GM18909 (cell line): ENCODE measurements around the gene CCDC146.
A peak's percentile ranks its signal among the peaks of the same experiment; 100 is the strongest.
"Not testable (repeated sequence)": the region's sequence is repeated elsewhere in the genome, so short reads cannot be mapped to it uniquely, and the experiment has no call there.

Experiments
- ATAC-seq: cut with Tn5 transposase; IDR thresholded peaks from one replicate; pipeline ENCODE4 v1.9.1; 2021; ENCODE audit warnings: mild to moderate bottlenecking; ENCODE audit not compliant: unreplicated experiment, poor library complexity

CCDC146 gene

GRCh38 chr7:77131781-77132180 is 9.4 kb downstream of the CCDC146 start:
- not testable (repeated sequence) for ATAC-seq

- not testable (repeated sequence) for ATAC-seq
Measured at GRCh38 chr7:77138668-77139067, 16.3 kb downstream of the CCDC146 start.

DNA sequence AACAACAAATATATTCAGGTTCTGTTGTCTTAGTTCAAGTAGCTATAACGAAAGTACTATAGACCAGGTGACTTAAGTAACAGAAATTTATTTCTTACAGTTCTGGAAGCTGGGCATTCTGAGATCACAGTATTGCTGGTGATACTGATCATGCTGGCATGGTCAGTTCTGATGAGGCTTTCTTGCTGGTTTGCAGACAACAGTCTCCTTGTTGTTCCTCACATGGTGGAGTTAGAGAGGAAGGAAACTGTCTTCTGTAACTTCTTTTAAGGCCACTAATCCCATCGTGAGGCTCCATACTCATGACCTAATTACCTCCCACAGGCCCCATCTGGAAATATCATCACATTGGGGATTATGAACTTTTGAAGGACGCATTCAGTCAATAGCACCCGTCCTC is 17.9 kb downstream of the CCDC146 start:
- ATAC-seq = not testable (repeated sequence)

GRCh38 chr7:77152232-77152631 is 29.8 kb downstream of the CCDC146 start:
- ATAC-seq = not testable (repeated sequence)

- ATAC-seq = peak; percentile 56
Measured at GRCh38 chr7:77154917-77155464, 32.6 kb downstream of the CCDC146 start.

GRCh38 chr7:77155601-77156377 is 33.4 kb downstream of the CCDC146 start:
- not testable (repeated sequence) for ATAC-seq

DNA sequence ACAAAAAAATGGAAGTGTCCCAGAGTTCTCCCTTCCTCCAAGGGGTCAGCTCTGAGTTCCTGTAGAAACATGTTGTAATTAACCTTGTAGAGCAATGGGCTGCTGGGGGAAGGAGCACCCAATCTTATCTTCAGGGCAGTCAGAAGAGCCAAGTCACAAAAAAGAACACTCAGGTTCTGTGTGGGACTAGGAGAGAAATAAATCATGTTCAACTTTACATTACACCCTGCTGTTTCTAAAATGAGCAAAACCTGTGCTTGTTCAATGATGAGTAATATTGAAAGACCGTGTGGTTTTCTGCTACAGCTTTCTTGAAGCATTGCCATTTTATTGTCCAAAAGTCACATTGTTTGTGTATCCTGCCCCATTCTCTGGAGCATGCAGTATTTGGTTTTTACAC is 34.6 kb downstream of the CCDC146 start:
- ATAC-seq = peak; percentile 78

- peak; percentile 70 for ATAC-seq
Measured at GRCh38 chr7:77157446-77157845, 35.0 kb downstream of the CCDC146 start.

DNA sequence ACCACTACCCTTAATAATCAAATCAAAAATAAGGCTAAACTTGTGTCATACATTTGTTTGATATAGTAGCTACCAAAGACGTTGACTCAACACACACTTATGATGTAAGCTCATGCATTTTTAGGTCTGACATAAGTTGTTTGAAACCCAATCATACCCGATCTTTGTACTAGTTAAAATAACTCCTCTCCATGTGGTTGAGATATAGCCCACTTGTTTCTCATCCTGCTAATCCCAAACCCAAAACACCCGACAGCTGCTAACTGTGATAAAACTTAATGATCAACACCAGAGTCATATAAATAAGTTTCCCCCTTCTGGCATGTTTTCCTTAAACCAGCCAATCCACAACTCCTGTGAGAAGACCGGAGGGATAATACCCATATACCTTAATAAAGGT is 48.7 kb downstream of the CCDC146 start:
- ATAC-seq = not testable (repeated sequence)

DNA sequence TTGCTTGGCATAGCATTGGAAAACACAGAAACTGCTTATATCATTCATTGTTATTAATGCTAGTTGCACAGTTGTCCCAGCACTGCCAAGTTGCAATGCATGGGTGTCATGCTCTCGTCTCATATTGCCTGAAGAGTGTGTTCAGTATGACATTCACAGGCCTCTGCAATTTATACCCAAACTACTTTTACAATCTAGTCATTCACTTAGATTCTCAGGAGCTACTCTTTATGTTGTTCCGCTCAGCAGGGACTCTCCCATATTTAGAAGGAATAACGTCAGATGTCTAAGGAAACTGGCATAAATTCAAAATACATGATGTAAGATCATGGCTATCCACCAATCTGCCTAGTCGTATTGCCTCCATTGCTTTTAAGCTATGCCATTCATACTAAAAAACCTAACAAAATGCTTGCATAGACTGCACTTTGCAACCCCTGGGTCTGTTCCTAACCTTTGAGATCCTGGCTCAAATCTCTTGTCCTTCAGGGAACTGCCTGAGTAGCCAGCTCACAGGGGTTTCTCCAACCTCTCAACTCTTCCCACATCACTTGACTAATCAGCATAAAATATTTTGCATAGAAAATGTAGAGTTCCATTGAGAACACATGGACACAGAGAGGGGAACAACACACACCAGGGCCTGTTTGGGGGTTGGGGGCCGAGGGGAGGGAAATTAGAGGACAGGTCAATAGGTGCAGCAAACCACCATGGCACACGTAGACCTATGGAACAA is 50.2 kb downstream of the CCDC146 start:
- not testable (repeated sequence) for ATAC-seq

- not testable (repeated sequence) for ATAC-seq
Measured at GRCh38 chr7:77174418-77174817, 52.0 kb downstream of the CCDC146 start.

DNA sequence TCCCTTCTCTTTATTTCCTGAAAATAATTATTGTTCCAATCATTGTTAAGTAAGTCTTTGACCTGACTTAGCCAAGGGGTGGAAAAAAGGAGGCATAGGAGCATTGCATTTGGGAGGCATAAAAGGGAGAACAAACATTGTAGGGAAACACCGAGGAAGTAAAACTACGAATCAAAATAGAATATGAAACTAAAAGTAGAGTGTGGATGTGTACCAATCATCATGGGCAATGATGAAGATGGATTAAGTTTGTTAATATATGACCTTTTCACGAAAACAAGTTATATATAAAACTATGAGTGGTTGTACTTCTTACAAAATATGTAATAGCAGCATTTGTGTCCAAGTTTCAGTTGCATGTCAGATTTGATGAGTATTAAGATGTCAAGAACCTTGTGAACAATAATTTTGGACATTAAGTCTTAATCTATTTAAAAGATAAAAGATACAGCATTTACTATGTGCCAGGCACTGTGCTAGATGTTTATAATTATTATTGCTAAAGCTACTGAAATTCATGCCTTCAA is 52.9 kb downstream of the CCDC146 start:
- ATAC-seq = peak; percentile 85

DNA sequence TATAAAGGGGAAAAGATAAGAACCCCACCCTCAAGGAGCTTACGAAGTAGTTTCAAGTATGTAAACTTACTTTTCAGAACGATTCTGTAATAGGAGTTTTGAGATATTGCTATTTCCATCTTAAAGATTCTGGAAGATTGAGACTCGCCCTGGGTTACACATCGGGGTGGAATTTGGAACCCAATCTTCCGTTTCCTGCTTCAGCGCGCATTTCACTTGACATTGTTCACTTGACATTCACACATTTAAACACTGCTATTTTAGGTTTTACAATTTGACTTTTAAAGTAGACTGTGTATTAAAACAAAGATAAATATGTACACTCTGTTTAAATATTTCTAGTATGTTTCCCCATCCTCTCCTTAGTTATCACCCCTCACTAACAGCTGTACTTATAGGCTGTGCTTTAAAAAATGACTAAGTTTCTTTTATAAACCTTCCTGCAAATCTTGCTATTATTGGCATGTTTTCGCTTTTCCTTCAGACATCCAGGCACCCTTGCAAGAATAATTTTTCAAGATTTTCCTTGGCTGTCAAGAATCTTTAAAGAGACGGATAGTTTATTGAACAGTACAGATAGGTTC is 55.0 kb downstream of the CCDC146 start:
- not testable (repeated sequence) for ATAC-seq

GRCh38 chr7:77178024-77178423 is 55.6 kb downstream of the CCDC146 start:
- not testable (repeated sequence) for ATAC-seq

GRCh38 chr7:77181015-77181595 is 58.7 kb downstream of the CCDC146 start:
- ATAC-seq = no peak

GRCh38 chr7:77181734-77182133 is 59.3 kb downstream of the CCDC146 start:
- no peak for ATAC-seq

- no peak for ATAC-seq
Measured at GRCh38 chr7:77182261-77182660, 59.8 kb downstream of the CCDC146 start.

GRCh38 chr7:77184463-77184862 is 62.0 kb downstream of the CCDC146 start:
- no peak for ATAC-seq

DNA sequence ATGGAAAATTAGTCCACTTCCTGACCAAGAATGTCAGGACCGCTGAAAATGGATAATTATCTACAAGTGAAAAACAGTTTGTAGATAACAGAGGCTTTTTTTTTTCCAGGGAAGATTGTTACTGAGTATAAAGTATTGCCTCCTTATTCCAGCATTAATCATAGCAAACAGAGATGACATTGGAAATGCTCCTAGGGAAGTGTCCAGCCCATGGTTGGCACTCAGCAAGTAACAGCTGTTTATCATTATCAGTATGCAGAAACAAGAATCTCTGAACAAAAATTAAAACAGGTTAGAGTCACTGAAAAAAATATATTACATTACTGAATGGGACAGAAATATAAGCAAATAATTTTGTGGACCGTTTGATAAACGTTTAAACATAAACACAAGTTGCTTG is 62.6 kb downstream of the CCDC146 start:
- no peak for ATAC-seq

GRCh38 chr7:77185866-77186265 is 63.5 kb downstream of the CCDC146 start:
- no peak for ATAC-seq
